Measurements from ENCODE around the gene MED9. TPM values are rescaled to one million over a fixed set of nuclear protein-coding genes. Genes with fewer than 3 reads are reported as not detected.

The MED9 gene
- total and polyA plus RNA-seq, 2 of the 8 experiments (the other 6 are each of a cell fraction or from before 2014, with no cell fraction given): 15.8 to 19.7 TPM

DNA sequence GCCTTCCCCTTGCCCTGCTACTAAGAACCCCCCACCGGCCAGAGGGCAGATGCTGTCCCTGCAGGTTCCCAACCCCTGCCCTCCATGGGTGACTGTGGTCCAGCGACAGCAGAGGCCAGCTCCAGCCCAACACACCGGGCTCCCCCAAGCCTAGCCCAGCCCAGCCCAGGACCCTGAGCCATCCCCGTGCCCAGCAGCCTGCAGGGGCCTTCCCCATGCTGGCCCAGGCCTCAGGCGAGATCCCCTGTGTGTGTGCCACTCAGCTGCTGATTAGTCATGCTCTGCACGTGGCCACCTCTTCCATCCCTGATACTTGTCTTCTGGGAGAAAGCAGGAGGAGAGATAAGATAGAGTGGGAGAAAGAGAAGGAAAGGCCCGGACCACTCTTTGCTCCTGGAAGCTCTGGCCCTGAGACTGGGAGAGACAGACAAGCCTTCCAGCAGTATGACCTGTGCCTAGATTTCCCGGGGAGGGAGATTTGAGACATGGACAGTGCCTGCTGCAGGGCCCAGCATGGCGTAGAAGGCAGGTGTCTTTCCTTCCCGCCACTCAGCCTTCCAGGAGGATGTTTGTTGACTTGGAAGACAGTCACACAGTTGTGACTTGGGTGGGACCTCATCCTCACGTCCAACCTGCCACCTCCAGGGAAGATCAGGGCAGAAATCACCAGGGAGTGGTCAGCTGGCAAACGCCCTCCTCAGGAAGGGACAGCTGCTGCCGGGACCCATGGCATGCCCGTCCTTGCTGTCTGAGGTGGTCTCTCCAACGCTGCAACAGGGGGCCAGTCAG, 60.7 kb downstream of the MED9 start:
- H3K4me2 ChIP-seq (ENCODE audit: insufficient read depth in 1 of 2, low read depth in 2 of 2, low read length in 2 of 2): no peak overlapping the region
- no peaks in the 10 kb centered on the region for H3K27me3 ChIP-seq (replicated peaks in 1 of 4; ENCODE audit: control insufficient read depth in 3 of 4, extremely low read depth in 1 of 4, insufficient read depth in 3 of 4, low read length in 3 of 4)
- no peak overlapping the region for H2BK12ac ChIP-seq (ENCODE audit: low read depth, low read length)
- H2BK120ac ChIP-seq (replicated peaks; ENCODE audit: low read depth, low read length): no peak overlapping the region
- H2AFZ ChIP-seq (ENCODE audit: low read length): no peak overlapping the region
- peak overlapping the region; percentile 35; the same call in 1 of the 2 replicates for H4K8ac ChIP-seq (ENCODE audit: extremely low read depth, insufficient read depth, low read length)
- no peak overlapping the region for H3K18ac ChIP-seq (ENCODE audit: extremely low read depth, low read length)
- POLR2A ChIA-PET (ENCODE audit: partially characterized antibody): interaction anchor here (0.9 kb wide), 1 partner anchor 52 kb away, joined by 3 read pairs; no protein-coding TSS in a partner anchor
- H3K79me2 ChIP-seq (ENCODE audit: control insufficient read depth in 1 of 2, insufficient read depth in 2 of 2, low read length in 2 of 2): no peaks in the 10 kb centered on the region
- H3K4me3 ChIP-seq (ENCODE audit: extremely low read depth in 1 of 4, insufficient read depth in 2 of 4, low read depth in 3 of 4, low read length in 4 of 4): no peak overlapping the region
- no peaks in the 10 kb centered on the region for H3K79me1 ChIP-seq (ENCODE audit: low read depth, low read length)
- no peak overlapping the region for H2BK5ac ChIP-seq (ENCODE audit: low read depth, low read length)
- H3K9me3 ChIP-seq (ENCODE audit: insufficient read depth in 2 of 2, low read depth in 1 of 2, low read length in 1 of 2): no peaks in the 10 kb centered on the region
- no peak overlapping the region for H4K91ac ChIP-seq (replicated peaks; ENCODE audit: insufficient read length, low read length)
- CTCF ChIA-PET (ENCODE audit: partially characterized antibody): interaction anchor here (1.2 to 5.2 kb wide), 7 partner anchors 9 to 152 kb away, joined by 3 to 33 read pairs (median 3); no protein-coding TSS in a partner anchor
- H3K23ac ChIP-seq (ENCODE audit: insufficient read length): no peak overlapping the region
- no peak overlapping the region for H3K27ac ChIP-seq (ENCODE audit: low read depth, low read length)
- H3K56ac ChIP-seq (replicated peaks; ENCODE audit: insufficient read length, low read depth, low read length): no peak overlapping the region
- H3K14ac ChIP-seq (ENCODE audit: insufficient read length): no peak overlapping the region
- H3K4me1 ChIP-seq (replicated peaks in 1 of 4; ENCODE audit: control insufficient read depth in 3 of 4, insufficient read depth in 4 of 4, low read length in 3 of 4): no peaks in the 10 kb centered on the region; a peak in 1 of 7 replicates
- H2BK15ac ChIP-seq (ENCODE audit: low read length): 0 out of 2 replicates have a peak overlapping the region, but pooled peaks have one; percentile 32
- no peak overlapping the region for H3K4ac ChIP-seq (replicated peaks; ENCODE audit: insufficient read length, low read depth, low read length)
- no peak overlapping the region for H2AK5ac ChIP-seq (ENCODE audit: low read depth, low read length)
- no peaks in the 10 kb centered on the region for H3K23me2 ChIP-seq (ENCODE audit: low read depth, low read length)
- no peak overlapping the region for H2BK20ac ChIP-seq (ENCODE audit: low read length)
- FAIRE-seq: no peak
- H4K20me1 ChIP-seq (replicated peaks in 1 of 2; ENCODE audit: control insufficient read depth in 1 of 2, insufficient read depth in 2 of 2, low read length in 2 of 2): peaks cover 0 to 2% of the 10 kb centered on the region in 2 experiments
- no peak overlapping the region for H3K9ac ChIP-seq (replicated peaks in 1 of 4; ENCODE audit: extremely low read depth in 1 of 4, low read depth in 3 of 4, low read length in 3 of 4)
- H3K36me3 ChIP-seq (ENCODE audit: control insufficient read depth in 2 of 4, insufficient read depth in 4 of 4, low read length in 3 of 4): no peaks in the 10 kb centered on the region
- WGBS, 2 experiments (ENCODE audit: extremely low coverage in 1 of 2, insufficient coverage in 1 of 2, insufficient read length in 1 of 2, insufficient replicate concordance in 2 of 2, low coverage in 1 of 2, low lambda C conversion rate in 2 of 2, missing lambda C conversion rate in 1 of 2): 88% methylated on average over 11 of the region's 15 CpGs; no CpG with 5 or more reads in 1 of the 2 experiments
- TF ChIP-seq TEAD4 (IDR thresholded peaks at IDR 0.05; ENCODE audit: low read depth, low read length) (no peak), TCF12 (IDR thresholded peaks at IDR 0.05; ENCODE audit: low read depth, low read length) (no peak), PHF8 (conservative IDR thresholded peaks at IDR 0.05; ENCODE audit: low read depth, low read length) (no peak), SIX5 (IDR thresholded peaks at IDR 0.05; ENCODE audit: low read depth, low read length) (no peak), BRCA1 (IDR thresholded peaks at IDR 0.05; ENCODE audit: low read depth, low read length) (no peak), TBP (IDR thresholded peaks at IDR 0.05; ENCODE audit: low read depth, low read length) (no peak)
- TF ChIP-seq, protein P1, sequence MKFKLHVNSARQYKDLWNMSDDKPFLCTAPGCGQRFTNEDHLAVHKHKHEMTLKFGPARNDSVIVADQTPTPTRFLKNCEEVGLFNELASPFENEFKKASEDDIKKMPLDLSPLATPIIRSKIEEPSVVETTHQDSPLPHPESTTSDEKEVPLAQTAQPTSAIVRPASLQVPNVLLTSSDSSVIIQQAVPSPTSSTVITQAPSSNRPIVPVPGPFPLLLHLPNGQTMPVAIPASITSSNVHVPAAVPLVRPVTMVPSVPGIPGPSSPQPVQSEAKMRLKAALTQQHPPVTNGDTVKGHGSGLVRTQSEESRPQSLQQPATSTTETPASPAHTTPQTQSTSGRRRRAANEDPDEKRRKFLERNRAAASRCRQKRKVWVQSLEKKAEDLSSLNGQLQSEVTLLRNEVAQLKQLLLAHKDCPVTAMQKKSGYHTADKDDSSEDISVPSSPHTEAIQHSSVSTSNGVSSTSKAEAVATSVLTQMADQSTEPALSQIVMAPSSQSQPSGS (IDR thresholded peaks at IDR 0.05; ENCODE audit: low read length): no peak
- no peak for DNase-seq (ENCODE audit: low read depth in 1 of 2, low spot score in 2 of 2)
- no peak overlapping the region for H4K5ac ChIP-seq (ENCODE audit: insufficient read length, low read depth, low read length)
